Activated CD8-positive, alpha-beta T cell treated with anti-CD3 and anti-CD28 coated beads, Interleukin-2, amount 10 ng/mL, durations not matched to agents 7 days and 5 days (primary cell): Measurements from ENCODE around the gene SHC4. TPM values are rescaled to one million over a fixed set of nuclear protein-coding genes. Genes with fewer than 3 reads are reported as not detected.
"Not testable (repeated sequence)": the region's sequence is repeated elsewhere in the genome, so short reads cannot be mapped to it uniquely, and the experiment has no call there.

Experiments
- ATAC-seq: fragments of 150-1000 bp; cut with Tn5 transposase; one replicate; pipeline ENCODE4 v1.10.0; 2021; ENCODE audit warnings: moderate library complexity
- CTCF ChIA-PET: fragments of 350-600 bp; sonication (Branson Sonifier 250); formaldehyde crosslinking; loops from one replicate; lab custom pipeline; 2021; ENCODE audit warnings: antibody characterized with exemption; lab: Charles Lee
- POLR2A ChIA-PET: fragments of 350-600 bp; sonication (Branson Sonifier 250); formaldehyde crosslinking; loops from one replicate; lab custom pipeline; 2021; ENCODE audit warnings: antibody characterized with exemption; lab: Charles Lee
- DNase-seq: peaks from one replicate; pipeline ENCODE4 v3.0.0-alpha.2; 2020
- H3K27ac Mint-ChIP-seq: one replicate; pipeline ENCODE4 v1.8.0; 2021; ENCODE audit warnings: mild to moderate bottlenecking, mixed read lengths
- H3K27me3 Mint-ChIP-seq: one replicate; pipeline ENCODE4 v1.8.0; 2021; ENCODE audit warnings: low read depth, mixed read lengths
- H3K36me3 Mint-ChIP-seq: one replicate; pipeline ENCODE4 v1.8.0; 2021; ENCODE audit warnings: low read depth, mixed read lengths
- H3K4me1 Mint-ChIP-seq: one replicate; pipeline ENCODE4 v1.8.0; 2021; ENCODE audit warnings: low read depth, mixed read lengths
- H3K4me3 Mint-ChIP-seq: one replicate; pipeline ENCODE4 v1.8.0; 2021; ENCODE audit warnings: mild to moderate bottlenecking, mixed read lengths
- H3K9me3 Mint-ChIP-seq: one replicate; pipeline ENCODE4 v1.8.0; 2022; ENCODE audit warnings: mixed read lengths; ENCODE audit not compliant: insufficient read depth
- total RNA-seq, 2 experiments: library from RNA; stranded (reverse); gene quantifications; one replicate each; pipeline ENCODE4 v1.2.3, GENCODE V29; 2021

The SHC4 gene
- total RNA-seq, 2 experiments from 2014 or later = 0.65 to 0.66 TPM

GRCh38 chr15:48984021-48984710 lies 20.4 kb upstream of the SHC4 start:
- no peaks in the 10 kb centered on the region for H3K9me3 Mint-ChIP-seq
- peaks cover 14% of the 10 kb centered on the region for H3K27me3 Mint-ChIP-seq
- ChIA-PET CTCF (interaction anchor here (3.4 kb wide), 1 partner anchor 8 kb away, joined by 23 read pairs; no protein-coding TSS in a partner anchor), POLR2A (no interaction called here)
- no peak overlapping the region for H3K4me3 Mint-ChIP-seq
- ATAC-seq = no peak
- no peaks in the 10 kb centered on the region for H3K4me1 Mint-ChIP-seq
- no peak for DNase-seq
- H3K27ac Mint-ChIP-seq = no peak overlapping the region
- H3K36me3 Mint-ChIP-seq = no peaks in the 10 kb centered on the region

GRCh38 chr15:48983300-48983699 lies 19.6 kb upstream of the SHC4 start:
- H3K4me1 Mint-ChIP-seq = no peaks in the 10 kb centered on the region
- H3K4me3 Mint-ChIP-seq = no peak overlapping the region
- H3K36me3 Mint-ChIP-seq = no peaks in the 10 kb centered on the region
- no peak overlapping the region for H3K27ac Mint-ChIP-seq
- no peak for DNase-seq
- H3K9me3 Mint-ChIP-seq = no peaks in the 10 kb centered on the region
- CTCF ChIA-PET = no interaction called here
- H3K27me3 Mint-ChIP-seq = peaks cover 20% of the 10 kb centered on the region
- ATAC-seq = no peak
- POLR2A ChIA-PET = no interaction called here

DNA sequence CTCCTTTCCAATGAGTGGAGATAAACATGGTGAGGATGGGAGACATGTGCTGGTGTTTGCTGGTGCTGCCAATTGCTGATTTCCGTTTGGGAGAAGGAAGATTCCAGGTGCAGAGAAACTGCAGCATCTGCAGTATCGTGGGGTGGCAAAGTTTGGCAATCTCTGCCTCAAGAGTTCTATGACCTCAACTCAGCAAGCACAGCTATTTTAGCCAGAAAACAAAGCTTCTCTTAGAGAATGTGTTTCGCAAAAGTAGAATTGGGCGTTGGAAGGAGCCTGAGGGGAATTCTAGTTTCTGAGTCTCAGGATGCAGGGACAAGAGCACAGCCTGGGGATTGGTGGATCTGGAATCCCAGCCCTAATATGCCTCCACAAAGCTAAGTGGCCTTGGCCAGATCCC lies 18.2 kb upstream of the SHC4 start:
- Mint-ChIP-seq H3K36me3 (no peaks in the 10 kb centered on the region), H3K27ac (no peak overlapping the region), H3K9me3 (no peaks in the 10 kb centered on the region), H3K4me1 (no peaks in the 10 kb centered on the region), H3K4me3 (no peak overlapping the region), H3K27me3 (peaks cover 24% of the 10 kb centered on the region)
- DNase-seq = no peak
- ChIA-PET POLR2A (no interaction called here), CTCF (interaction anchor here (0.6 to 1.4 kb wide), 2 partner anchors 120 to 246 kb away, joined by 3 to 4 read pairs; no protein-coding TSS in a partner anchor)
- ATAC-seq = no peak

DNA sequence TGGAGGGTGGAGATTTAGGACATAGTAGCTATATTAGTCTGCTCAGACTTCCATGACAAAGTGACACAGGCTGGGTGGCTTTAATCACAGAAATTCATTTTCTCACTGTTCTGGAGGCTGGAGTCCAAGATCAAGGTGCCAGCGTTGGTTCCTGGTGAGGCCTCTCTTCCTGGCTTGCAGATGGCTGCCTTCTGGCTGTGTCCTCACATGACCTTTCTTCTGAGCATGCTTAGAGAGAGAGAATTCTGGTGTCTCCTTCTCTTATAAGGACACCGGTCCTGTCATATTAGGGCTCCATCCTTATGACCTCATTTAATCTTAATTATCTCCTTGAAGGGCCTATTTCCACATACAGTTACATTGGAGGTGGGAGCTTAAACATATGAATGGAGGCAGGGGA lies 14.9 kb upstream of the SHC4 start:
- ChIA-PET POLR2A (no interaction called here), CTCF (interaction anchor here (1.3 to 1.4 kb wide), 2 partner anchors 14 to 101 kb away, joined by 3 to 4 read pairs; partner anchors contain the start of gene EID1)
- Mint-ChIP-seq H3K27ac (no peak overlapping the region), H3K9me3 (no peaks in the 10 kb centered on the region), H3K4me3 (no peak overlapping the region), H3K36me3 (no peaks in the 10 kb centered on the region), H3K4me1 (peaks cover 11% of the 10 kb centered on the region), H3K27me3 (peaks cover 26% of the 10 kb centered on the region)
- ATAC-seq (no peak), DNase-seq (no peak)

DNA sequence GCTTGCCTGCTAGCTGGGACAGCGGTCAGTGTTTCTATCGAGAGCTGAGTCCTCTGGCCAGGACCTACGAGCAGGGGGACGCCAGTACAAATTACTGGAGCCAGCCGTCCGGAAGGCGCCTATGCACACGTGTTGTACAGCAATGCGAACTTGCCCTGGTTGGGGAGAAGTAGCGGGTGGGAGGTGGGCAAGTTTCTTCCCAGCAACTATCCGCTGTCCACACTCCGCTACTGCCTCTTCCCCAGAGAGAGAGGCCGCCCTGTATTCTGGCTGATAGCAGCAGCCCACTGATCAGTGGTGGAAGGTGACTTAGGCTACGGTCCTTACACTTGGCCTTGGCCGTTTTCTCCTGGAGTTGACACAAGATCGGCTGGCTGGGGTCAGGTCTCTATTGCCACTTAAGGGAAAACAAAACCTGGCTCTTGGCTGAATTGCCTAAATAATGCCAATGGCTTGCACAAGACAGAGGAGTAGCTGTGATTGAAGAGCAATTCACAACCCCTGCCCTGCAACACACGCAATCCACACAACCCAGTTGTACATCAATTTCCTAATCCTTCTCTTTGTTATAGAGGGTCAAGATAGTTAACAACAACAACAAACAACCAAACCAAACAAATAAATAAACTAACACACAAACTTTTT lies 12.8 kb upstream of the SHC4 start:
- Mint-ChIP-seq H3K36me3 (no peaks in the 10 kb centered on the region), H3K4me1 (peaks cover 11% of the 10 kb centered on the region), H3K27me3 (peaks cover 19% of the 10 kb centered on the region), H3K4me3 (peak overlapping the region; percentile 58), H3K9me3 (no peaks in the 10 kb centered on the region), H3K27ac (no peak overlapping the region)
- ATAC-seq = no peak
- ChIA-PET CTCF (interaction anchor here (0.8 to 5.6 kb wide), 30 partner anchors 8 to 259 kb away, joined by 3 to 123 read pairs (median 6); partner anchors contain the start of genes COPS2, EID1, SECISBP2L and SHC4), POLR2A (interaction anchor here (0.6 to 3.8 kb wide), 2 partner anchors 99 to 164 kb away, joined by 3 to 23 read pairs; partner anchors contain the start of gene EID1)
- DNase-seq = no peak

DNA sequence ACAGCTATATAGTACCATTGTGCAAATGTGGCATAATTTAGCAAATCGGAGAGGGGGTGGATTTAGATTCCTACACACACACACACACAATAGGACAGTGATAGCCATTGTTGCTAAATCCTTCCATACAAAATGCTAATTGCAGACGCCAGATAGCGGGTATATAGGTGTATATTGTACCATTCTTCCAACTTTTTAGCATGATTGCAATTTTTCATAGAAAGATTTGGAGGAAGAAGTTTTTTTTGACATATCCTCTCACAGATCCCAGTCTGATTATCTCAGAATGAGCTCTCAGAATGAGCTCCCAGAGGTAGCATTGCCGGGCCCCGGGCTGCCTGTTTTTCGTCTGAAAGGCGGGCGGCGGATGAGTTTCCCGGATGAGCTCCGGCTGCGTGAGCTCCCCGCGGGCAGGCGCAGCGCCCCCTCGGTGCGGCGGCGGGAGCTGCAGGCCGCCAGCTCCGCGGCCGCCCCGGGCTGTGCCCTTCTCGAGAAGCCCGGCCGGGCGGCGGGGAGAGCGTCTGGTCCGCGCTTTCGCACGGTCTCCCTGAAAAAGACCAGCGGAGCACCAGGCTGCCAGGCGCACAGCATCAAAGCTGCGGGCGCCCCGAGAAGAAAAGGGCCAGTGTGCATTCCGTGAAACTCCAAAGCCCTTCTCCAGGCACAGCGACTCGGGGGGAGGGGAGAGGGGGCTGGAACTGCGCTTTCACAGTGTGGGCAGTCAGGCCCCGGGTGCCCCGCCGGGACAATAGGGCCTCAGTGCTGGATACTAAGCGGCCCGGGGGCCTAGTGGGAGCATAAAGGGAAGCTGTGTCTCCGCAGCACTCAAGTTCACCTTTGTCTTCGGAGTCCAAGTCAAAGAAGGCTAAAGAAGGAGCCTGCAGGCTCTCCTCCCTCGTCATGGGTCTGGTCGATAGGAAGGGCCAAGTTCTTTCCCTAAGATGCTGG lies 12.0 kb upstream of the SHC4 start:
- CTCF ChIA-PET = interaction anchor here (0.7 to 5.6 kb wide), 62 partner anchors 10 to 1194 kb away, joined by 3 to 123 read pairs (median 4); partner anchors contain the start of genes CEP152, COPS2, EID1 and FGF7
- POLR2A ChIA-PET = interaction anchor here (0.5 to 3.8 kb wide), 5 partner anchors 10 to 165 kb away, joined by 3 to 23 read pairs (median 3); partner anchors contain the start of gene EID1
- H3K4me1 Mint-ChIP-seq = peaks cover 11% of the 10 kb centered on the region
- H3K36me3 Mint-ChIP-seq = no peaks in the 10 kb centered on the region
- peaks cover 14% of the 10 kb centered on the region for H3K27me3 Mint-ChIP-seq
- H3K9me3 Mint-ChIP-seq = no peaks in the 10 kb centered on the region
- H3K27ac Mint-ChIP-seq = peak overlapping the region; percentile 51
- ATAC-seq (peak; percentile 99), DNase-seq (peak; percentile 82)
- H3K4me3 Mint-ChIP-seq = peak overlapping the region; percentile 58

- no peaks in the 10 kb centered on the region for H3K9me3 Mint-ChIP-seq
- H3K4me1 Mint-ChIP-seq = peaks cover 11% of the 10 kb centered on the region
- ChIA-PET POLR2A (interaction anchor here (0.7 to 3.8 kb wide), 3 partner anchors 9 to 164 kb away, joined by 3 to 23 read pairs (median 3); partner anchors contain the start of genes CEP152 and EID1), CTCF (interaction anchor here (0.7 to 5.6 kb wide), 35 partner anchors 12 to 447 kb away, joined by 3 to 123 read pairs (median 6); partner anchors contain the start of genes COPS2, EID1, FGF7 and SECISBP2L)
- DNase-seq (no peak), ATAC-seq (no peak)
- H3K27me3 Mint-ChIP-seq = peaks cover 12% of the 10 kb centered on the region
- no peaks in the 10 kb centered on the region for H3K36me3 Mint-ChIP-seq
- no peak overlapping the region for H3K4me3 Mint-ChIP-seq
- H3K27ac Mint-ChIP-seq = no peak overlapping the region
Measured at GRCh38 chr15:48974882-48975281, 11.2 kb upstream of the SHC4 start.

- ATAC-seq = no peak
- peaks cover 3% of the 10 kb centered on the region for H3K36me3 Mint-ChIP-seq
- ChIA-PET POLR2A (interaction anchor here (0.9 to 2.7 kb wide), 3 partner anchors 9 to 95 kb away, joined by 3 to 13 read pairs (median 3); partner anchors contain the start of genes EID1 and SHC4), CTCF (interaction anchor here (0.8 to 5.6 kb wide), 5 partner anchors 10 to 263 kb away, joined by 3 to 123 read pairs (median 12); partner anchors contain the start of genes EID1 and SHC4)
- H3K27me3 Mint-ChIP-seq = peaks cover 6% of the 10 kb centered on the region
- H3K4me3 Mint-ChIP-seq = no peak overlapping the region
- no peaks in the 10 kb centered on the region for H3K9me3 Mint-ChIP-seq
- DNase-seq = no peak
- H3K27ac Mint-ChIP-seq = no peak overlapping the region
- H3K4me1 Mint-ChIP-seq = peaks cover 17% of the 10 kb centered on the region
Measured at GRCh38 chr15:48972750-48973503, 9.2 kb upstream of the SHC4 start.

GRCh38 chr15:48970926-48971325 lies 7.2 kb upstream of the SHC4 start:
- H3K27ac Mint-ChIP-seq, ATAC-seq, H3K4me3 Mint-ChIP-seq, H3K9me3 Mint-ChIP-seq, H3K36me3 Mint-ChIP-seq, H3K27me3 Mint-ChIP-seq, DNase-seq: not testable (repeated sequence)
- CTCF ChIA-PET = interaction anchor here (1.9 kb wide), 1 partner anchor 109 kb away, joined by 6 read pairs; no protein-coding TSS in a partner anchor
- POLR2A ChIA-PET = interaction anchor here (2.7 kb wide), 1 partner anchor 93 kb away, joined by 13 read pairs; the partner anchor contains the start of gene EID1
- peaks cover 34% of the 10 kb centered on the region for H3K4me1 Mint-ChIP-seq

- peaks cover 10% of the 10 kb centered on the region for H3K27me3 Mint-ChIP-seq
- ChIA-PET POLR2A (interaction anchor here (0.6 to 1.6 kb wide), 2 partner anchors 90 to 1295 kb away, joined by 3 to 5 read pairs; partner anchors contain the start of gene EID1), CTCF (interaction anchor here (1.0 to 4.8 kb wide), 4 partner anchors 9 to 107 kb away, joined by 3 to 42 read pairs (median 4); partner anchors contain the start of gene EID1)
- peaks cover 54% of the 10 kb centered on the region for H3K4me1 Mint-ChIP-seq
- no peaks in the 10 kb centered on the region for H3K9me3 Mint-ChIP-seq
- ATAC-seq = no peak
- H3K36me3 Mint-ChIP-seq = peaks cover 9% of the 10 kb centered on the region
- no peak for DNase-seq
- H3K4me3 Mint-ChIP-seq = no peak overlapping the region
- no peak overlapping the region for H3K27ac Mint-ChIP-seq
Measured at GRCh38 chr15:48968066-48968465, 4.3 kb upstream of the SHC4 start.
